Measurements from ENCODE around the gene ZSWIM4.
"Not testable (repeated sequence)": the region's sequence is repeated elsewhere in the genome, so short reads cannot be mapped to it uniquely, and the experiment has no call there.

The ZSWIM4 gene

DNA sequence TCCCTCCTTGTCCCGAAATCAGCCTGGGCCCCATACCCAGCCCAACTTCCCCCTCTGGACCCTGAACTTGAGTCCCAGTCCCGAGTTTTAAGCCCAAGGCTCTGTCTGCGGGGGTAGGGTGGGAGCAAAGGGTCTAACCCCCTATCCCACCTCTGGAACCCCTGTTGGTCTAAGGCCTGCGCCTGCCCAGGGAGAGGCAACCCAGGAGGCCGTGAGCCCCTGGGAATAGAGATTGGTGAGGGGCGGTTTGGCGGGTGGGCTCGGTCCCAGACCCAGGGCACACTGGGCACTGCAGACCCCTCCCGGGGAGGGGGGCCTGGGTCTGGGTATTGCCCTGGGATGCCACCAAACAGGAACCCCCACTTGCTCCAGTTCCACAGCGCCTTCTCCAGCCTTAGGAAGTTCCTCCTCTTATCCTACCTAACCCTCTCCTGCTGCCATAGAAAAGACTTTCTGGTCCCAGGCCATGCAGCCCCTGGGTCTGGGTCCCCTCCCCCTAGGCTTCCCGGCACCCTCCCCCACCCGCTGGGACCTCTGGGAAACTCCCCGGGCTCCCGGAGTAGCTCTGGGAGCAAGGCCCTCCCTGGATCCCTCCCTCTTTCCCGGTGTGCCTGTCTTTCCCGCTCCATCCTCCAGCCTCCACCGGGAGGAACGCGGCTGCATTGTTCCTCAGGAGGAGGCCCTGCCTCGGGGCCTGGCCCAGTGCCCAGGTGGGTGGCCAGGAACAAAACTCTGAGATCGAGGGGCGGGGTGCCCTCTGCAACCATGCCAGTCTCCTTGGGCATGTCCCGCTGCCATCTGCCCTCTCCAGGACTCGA lies 48.1 kb downstream of the ZSWIM4 start:
- peaks cover 84% of the 10 kb centered on the region for H3K36me3 Mint-ChIP-seq (ENCODE audit: insufficient read depth)
- DNase-seq (ENCODE audit: low spot score in 2 of 2) (no peak), ATAC-seq (replicated peaks; ENCODE audit: extremely low read depth, poor library complexity, severe bottlenecking) (no peak)
- H3K9me3 Mint-ChIP-seq, result no peaks in the 10 kb centered on the region
- no peaks in the 10 kb centered on the region for H3K27me3 Mint-ChIP-seq
- peak overlapping the region; percentile 100 for H3K27ac Mint-ChIP-seq (ENCODE audit: low read depth)
- H3K4me1 Mint-ChIP-seq, result peaks cover 64% of the 10 kb centered on the region
- peak overlapping the region; percentile 89 for H3K4me3 Mint-ChIP-seq

- Mint-ChIP-seq H3K27me3 (no peaks in the 10 kb centered on the region), H3K36me3 (ENCODE audit: insufficient read depth) (peaks cover 84% of the 10 kb centered on the region), H3K9me3 (no peaks in the 10 kb centered on the region), H3K4me1 (peaks cover 63% of the 10 kb centered on the region), H3K27ac (ENCODE audit: low read depth) (peak overlapping the region; percentile 100), H3K4me3 (peak overlapping the region; percentile 89)
- DNase-seq (ENCODE audit: low spot score in 2 of 2), result no peak
- ATAC-seq (replicated peaks; ENCODE audit: extremely low read depth, poor library complexity, severe bottlenecking), result no peak
These were observed 48.9 kb downstream of the ZSWIM4 start for GRCh38 chr19:13844130-13844631.

GRCh38 chr19:13846557-13847406 lies 51.5 kb downstream of the ZSWIM4 start:
- DNase-seq (ENCODE audit: low spot score in 2 of 2) (peak; percentile 97 to 100), ATAC-seq (replicated peaks; ENCODE audit: extremely low read depth, poor library complexity, severe bottlenecking) (peak; percentile 65)
- Mint-ChIP-seq H3K27ac (ENCODE audit: low read depth) (peak overlapping the region; percentile 100), H3K36me3 (ENCODE audit: insufficient read depth) (peaks cover 70% of the 10 kb centered on the region), H3K4me1 (peaks cover 49% of the 10 kb centered on the region), H3K9me3 (no peaks in the 10 kb centered on the region), H3K27me3 (no peaks in the 10 kb centered on the region), H3K4me3 (peak overlapping the region; percentile 89)

GRCh38 chr19:13847407-13848339 lies 52.4 kb downstream of the ZSWIM4 start:
- H3K9me3 Mint-ChIP-seq, result no peaks in the 10 kb centered on the region
- peak overlapping the region; percentile 100 for H3K27ac Mint-ChIP-seq (ENCODE audit: low read depth)
- peak; percentile 72 to 83 for DNase-seq (ENCODE audit: low spot score in 2 of 2)
- H3K4me1 Mint-ChIP-seq, result peaks cover 49% of the 10 kb centered on the region
- H3K4me3 Mint-ChIP-seq, result peak overlapping the region; percentile 89
- peak; percentile 31 for ATAC-seq (replicated peaks; ENCODE audit: extremely low read depth, poor library complexity, severe bottlenecking)
- no peaks in the 10 kb centered on the region for H3K27me3 Mint-ChIP-seq
- peaks cover 62% of the 10 kb centered on the region for H3K36me3 Mint-ChIP-seq (ENCODE audit: insufficient read depth)

DNA sequence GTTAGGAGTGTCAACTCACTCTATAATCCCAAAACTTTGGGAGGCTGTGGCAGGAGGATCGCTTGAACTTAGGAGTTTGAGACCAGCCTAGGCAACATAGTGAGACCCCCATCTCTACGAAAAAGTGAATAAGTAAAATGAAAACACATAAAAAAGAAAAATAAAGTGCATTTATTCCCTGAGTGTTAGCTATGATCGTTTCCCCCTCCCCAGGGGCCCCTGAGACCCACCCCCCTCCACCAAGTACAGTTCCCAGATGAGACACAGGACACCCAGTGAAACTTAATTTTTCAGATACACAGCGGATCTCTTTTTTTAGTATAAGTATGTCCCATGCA lies 53.1 kb downstream of the ZSWIM4 start:
- Mint-ChIP-seq H3K36me3 (ENCODE audit: insufficient read depth) (peaks cover 57% of the 10 kb centered on the region), H3K4me3 (peak overlapping the region; percentile 69), H3K4me1 (peaks cover 49% of the 10 kb centered on the region), H3K27ac (ENCODE audit: low read depth) (peak overlapping the region; percentile 100), H3K9me3 (no peaks in the 10 kb centered on the region), H3K27me3 (no peaks in the 10 kb centered on the region)
- ATAC-seq (replicated peaks; ENCODE audit: extremely low read depth, poor library complexity, severe bottlenecking), result no peak
- DNase-seq (ENCODE audit: low spot score in 2 of 2), result no peak

- H3K36me3 Mint-ChIP-seq (ENCODE audit: insufficient read depth), result peaks cover 52% of the 10 kb centered on the region
- no peaks in the 10 kb centered on the region for H3K9me3 Mint-ChIP-seq
- peaks cover 49% of the 10 kb centered on the region for H3K4me1 Mint-ChIP-seq
- H3K27me3 Mint-ChIP-seq, result no peaks in the 10 kb centered on the region
- H3K4me3 Mint-ChIP-seq, result peak overlapping the region; percentile 69
- DNase-seq (ENCODE audit: low spot score in 2 of 2), result no peak
- ATAC-seq (replicated peaks; ENCODE audit: extremely low read depth, poor library complexity, severe bottlenecking), result no peak
- H3K27ac Mint-ChIP-seq (ENCODE audit: low read depth), result peak overlapping the region; percentile 100
These were observed 53.8 kb downstream of the ZSWIM4 start for GRCh38 chr19:13848798-13849676.

DNA sequence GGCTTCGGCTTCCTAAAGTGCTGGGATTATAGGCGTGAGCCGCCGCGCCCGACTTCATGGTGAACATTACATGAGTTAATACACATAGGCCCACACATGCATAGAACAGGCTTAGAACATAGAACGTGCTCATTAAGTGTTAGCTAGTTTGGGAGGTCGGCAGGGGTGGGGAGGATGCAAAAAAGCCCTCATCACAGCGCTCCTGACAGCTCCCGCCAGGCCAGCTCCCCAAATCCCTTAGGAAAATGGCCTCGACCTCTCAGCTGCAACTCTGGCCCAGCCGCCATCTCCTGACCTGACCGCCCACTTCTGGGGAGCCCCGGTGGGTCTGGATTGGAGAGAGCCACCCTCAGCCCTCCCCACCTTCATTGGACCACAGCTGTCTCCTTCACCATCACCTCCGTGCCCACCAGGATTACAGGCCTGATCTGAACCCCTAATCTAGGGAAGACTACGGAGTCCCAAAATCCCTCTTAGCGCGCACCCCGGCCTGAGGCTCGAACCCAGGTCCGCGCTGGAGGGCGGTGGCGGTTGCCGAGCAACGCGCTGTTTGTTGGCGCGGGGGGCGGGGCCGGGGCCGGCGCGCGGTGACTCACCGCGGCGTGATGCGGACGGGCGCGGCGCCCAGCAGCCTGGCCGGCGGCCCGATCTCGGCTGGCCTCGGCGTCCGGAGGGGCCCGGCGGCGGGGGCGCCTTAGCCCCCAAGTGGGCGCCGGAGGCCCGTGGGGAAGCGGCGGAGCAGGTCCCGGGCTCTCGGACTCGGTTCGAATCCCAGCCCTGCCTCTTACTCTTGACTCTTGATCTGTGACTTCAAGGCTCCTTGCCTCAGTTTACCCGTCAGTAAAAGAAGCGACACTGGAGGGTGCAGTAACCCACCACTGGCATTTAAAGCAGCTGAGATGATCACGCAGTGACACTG lies 55.0 kb downstream of the ZSWIM4 start:
- peak overlapping the region; percentile 100 for H3K27ac Mint-ChIP-seq (ENCODE audit: low read depth)
- peaks cover 37% of the 10 kb centered on the region for H3K4me1 Mint-ChIP-seq
- H3K4me3 Mint-ChIP-seq, result peak overlapping the region; percentile 59
- peaks cover 47% of the 10 kb centered on the region for H3K36me3 Mint-ChIP-seq (ENCODE audit: insufficient read depth)
- DNase-seq (ENCODE audit: low spot score in 2 of 2) (peak; percentile 63 to 65), ATAC-seq (replicated peaks; ENCODE audit: extremely low read depth, poor library complexity, severe bottlenecking) (no peak)
- H3K27me3 Mint-ChIP-seq, result no peaks in the 10 kb centered on the region
- H3K9me3 Mint-ChIP-seq, result no peaks in the 10 kb centered on the region

DNA sequence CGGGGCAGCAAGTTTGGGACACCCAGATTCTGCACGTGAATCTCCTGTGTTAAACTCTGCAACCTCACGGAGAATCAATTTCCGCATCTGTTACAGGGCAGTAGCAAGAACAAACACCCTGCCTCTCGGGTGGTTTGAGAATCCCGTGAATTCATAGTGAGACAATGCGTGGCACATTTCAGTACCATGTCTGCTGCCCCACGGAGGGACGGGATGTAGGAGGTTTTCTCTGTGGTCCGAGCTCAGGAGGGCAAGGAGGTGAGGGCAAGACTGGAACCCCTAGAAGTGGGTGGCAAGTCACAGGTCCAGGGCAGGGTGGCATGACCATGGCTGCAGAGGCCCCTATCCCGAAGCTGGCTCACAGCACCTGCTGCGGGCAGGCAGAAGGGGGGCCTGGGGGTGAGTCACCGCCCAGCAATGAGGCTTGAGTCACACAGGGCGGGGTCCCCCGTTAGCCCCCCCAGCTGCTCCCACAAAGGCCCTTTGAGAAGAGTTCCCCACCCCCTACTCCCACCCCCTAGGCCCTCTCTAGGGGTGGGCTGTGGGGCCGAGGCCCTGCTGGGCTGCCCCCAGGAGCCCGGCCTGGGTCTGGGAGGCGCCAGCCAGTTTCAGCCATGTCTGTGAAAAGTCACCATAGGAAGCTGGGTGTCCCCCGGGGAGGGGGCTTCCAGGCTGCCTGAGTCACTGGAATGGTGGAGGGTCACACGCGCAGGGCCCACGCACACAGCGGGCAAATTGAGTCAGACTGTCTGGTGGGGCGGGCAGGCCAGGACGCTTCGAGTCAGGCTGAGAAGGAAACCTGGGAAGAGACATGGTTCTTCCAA lies 55.9 kb downstream of the ZSWIM4 start:
- ATAC-seq (replicated peaks; ENCODE audit: extremely low read depth, poor library complexity, severe bottlenecking) (no peak), DNase-seq (ENCODE audit: low spot score in 2 of 2) (peak in 1 of 2 donors; percentile 36)
- Mint-ChIP-seq H3K9me3 (no peaks in the 10 kb centered on the region), H3K36me3 (ENCODE audit: insufficient read depth) (peaks cover 42% of the 10 kb centered on the region), H3K4me1 (peaks cover 30% of the 10 kb centered on the region), H3K4me3 (peak overlapping the region; percentile 59), H3K27me3 (no peaks in the 10 kb centered on the region), H3K27ac (ENCODE audit: low read depth) (peak overlapping the region; percentile 100)

DNA sequence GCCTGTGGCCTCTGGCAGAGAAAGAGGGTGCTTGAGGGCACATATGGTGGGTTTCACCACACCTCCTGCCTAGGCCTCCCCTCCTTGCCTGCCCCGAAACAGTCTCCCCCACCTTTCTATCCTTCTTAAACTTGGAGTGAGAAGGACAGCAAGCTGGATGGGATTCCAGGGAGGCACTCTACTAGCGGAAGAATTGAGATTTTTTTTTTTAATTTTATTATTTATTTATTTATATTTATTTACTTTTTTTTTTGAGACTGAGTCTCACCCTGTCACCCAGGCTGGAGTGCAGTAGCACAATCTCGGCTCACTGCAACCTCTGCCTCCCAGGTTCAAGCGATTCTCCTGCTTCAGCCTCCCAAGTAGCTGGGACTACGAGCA lies 56.5 kb downstream of the ZSWIM4 start:
- H3K27me3 Mint-ChIP-seq; ATAC-seq (replicated peaks; ENCODE audit: extremely low read depth, poor library complexity, severe bottlenecking); DNase-seq (ENCODE audit: low spot score in 2 of 2); H3K27ac Mint-ChIP-seq (ENCODE audit: low read depth); H3K4me3 Mint-ChIP-seq; H3K9me3 Mint-ChIP-seq: not testable (repeated sequence)
- peaks cover 36% of the 10 kb centered on the region for H3K36me3 Mint-ChIP-seq (ENCODE audit: insufficient read depth)
- peaks cover 24% of the 10 kb centered on the region for H3K4me1 Mint-ChIP-seq

GRCh38 chr19:13852171-13852707 lies 57.0 kb downstream of the ZSWIM4 start:
- not testable (repeated sequence) for DNase-seq (ENCODE audit: low spot score in 2 of 2); ATAC-seq (replicated peaks; ENCODE audit: extremely low read depth, poor library complexity, severe bottlenecking); H3K4me3 Mint-ChIP-seq; H3K27ac Mint-ChIP-seq (ENCODE audit: low read depth); H3K9me3 Mint-ChIP-seq; H3K27me3 Mint-ChIP-seq
- H3K4me1 Mint-ChIP-seq, result peaks cover 19% of the 10 kb centered on the region
- peaks cover 31% of the 10 kb centered on the region for H3K36me3 Mint-ChIP-seq (ENCODE audit: insufficient read depth)
